ENCODE measurements around the gene SYNGR2. TPM values are rescaled to one million over a fixed set of nuclear protein-coding genes. Genes with fewer than 3 reads are reported as not detected.
"Not testable (repeated sequence)": the region's sequence is repeated elsewhere in the genome, so short reads cannot be mapped to it uniquely, and the experiment has no call there.

The SYNGR2 gene
- total and polyA plus RNA-seq, 2 donors (not counting 3 experiments of a cell fraction or from before 2014, with no cell fraction given) = 65.9 to 281 TPM

GRCh38 chr17:78170692-78171590 is 2.6 kb downstream of the SYNGR2 start:
- Histone ChIP-seq H3K27me3 (ENCODE audit: control insufficient read depth in 2 of 2, insufficient read depth in 2 of 2, low read length in 2 of 2) (no peaks in the 10 kb centered on the region), H2AFZ (ENCODE audit: low read depth, low read length) (no peak overlapping the region), H3K79me2 (ENCODE audit: control insufficient read depth, insufficient read depth, low read length) (no peaks in the 10 kb centered on the region), H3K36me3 (ENCODE audit: control insufficient read depth in 2 of 2, extremely low read depth in 1 of 2, insufficient read depth in 2 of 2, low read length in 2 of 2) (peaks cover 0 to 6% of the 10 kb centered on the region in 2 experiments), H3K9ac (replicated peaks; ENCODE audit: extremely low read depth, insufficient read depth, low read length) (no peak overlapping the region), H3K9me3 (replicated peaks; ENCODE audit: control insufficient read depth, insufficient read depth, low read length) (no peaks in the 10 kb centered on the region), H3K4me1 (ENCODE audit: control insufficient read depth, extremely low read depth, insufficient read depth, low read length) (peaks cover 10% of the 10 kb centered on the region), H3K4me3 (replicated peaks in 1 of 3; ENCODE audit: insufficient read depth in 1 of 3, low read depth in 1 of 3, low read length in 3 of 3) (no peak overlapping the region), H4K20me1 (replicated peaks; ENCODE audit: control insufficient read depth, extremely low read depth, insufficient read depth, low read length) (no peaks in the 10 kb centered on the region), H3K9me1 (replicated peaks; ENCODE audit: control insufficient read depth, extremely low read depth, insufficient read depth, low read length) (no peaks in the 10 kb centered on the region), H3K27ac (ENCODE audit: insufficient read depth, low read depth, low read length) (no peak overlapping the region), H3K4me2 (ENCODE audit: insufficient read depth, low read length) (no peak overlapping the region)
- BruUV-seq (replicated peaks) = no TSS peak
- ChIA-PET POLR2A (no interaction called here), CTCF (interaction anchor here (0.9 to 1.2 kb wide), 3 partner anchors 58 to 86 kb away, joined by 3 to 6 read pairs (median 4); no protein-coding TSS in a partner anchor)
- TF ChIP-seq MYC (IDR thresholded peaks at IDR 0.05; ENCODE audit: low read depth, low read length) (no peak), JUN (IDR thresholded peaks at IDR 0.05; ENCODE audit: borderline replicate concordance, insufficient read depth, insufficient read length, low read depth) (no peak), MAX (IDR thresholded peaks at IDR 0.05; ENCODE audit: insufficient read depth, insufficient read length) (no peak), POLR2A (IDR thresholded peaks at IDR 0.05; ENCODE audit: low read depth, low read length) (no peak), FOS (IDR thresholded peaks at IDR 0.05; ENCODE audit: borderline replicate concordance, insufficient read depth, low read length) (no peak), CTCF (IDR thresholded peaks at IDR 0.05; ENCODE audit: extremely low read depth in 1 of 2, insufficient read depth in 1 of 2, low read depth in 1 of 2, low read length in 2 of 2) (no peak), GATA2 (IDR thresholded peaks at IDR 0.05; ENCODE audit: insufficient read depth, insufficient read length, low read depth, low read length) (no peak), POLR2AphosphoS5 (IDR thresholded peaks at IDR 0.05; ENCODE audit: insufficient read depth, low read depth, low read length) (no peak), EZH2 (IDR thresholded peaks at IDR 0.05; ENCODE audit: borderline replicate concordance, low read depth, low read length, severe bottlenecking) (no peak)
- dilution Hi-C loops (cut with MboI; ENCODE audit: extremely low pct_ligation_motif_present, low sequenced_read_pairs) (no loop called here), intact Hi-C loops (cut with micrococcal nuclease) (no loop called here)
- DNase-seq (ENCODE audit: low read depth, low spot score) (no peak), FAIRE-seq (no peak)

- TSS peak; percentile 13 for BruUV-seq (replicated peaks)
These were observed 3.3 kb downstream of the SYNGR2 start for GRCh38 chr17:78171591-78172248.

More at GRCh38 chr17:78171591-78172248, 3.3 kb downstream of the SYNGR2 start:
- POLR2A ChIA-PET; H3K4me3 ChIP-seq (replicated peaks in 1 of 3; ENCODE audit: insufficient read depth in 1 of 3, low read depth in 1 of 3, low read length in 3 of 3); dilution Hi-C loops (cut with MboI; ENCODE audit: extremely low pct_ligation_motif_present, low sequenced_read_pairs); intact Hi-C loops (cut with micrococcal nuclease); H3K27ac ChIP-seq (ENCODE audit: insufficient read depth, low read depth, low read length); FAIRE-seq; H2AFZ ChIP-seq (ENCODE audit: low read depth, low read length); H3K79me2 ChIP-seq (ENCODE audit: control insufficient read depth, insufficient read depth, low read length); H3K9me3 ChIP-seq (replicated peaks; ENCODE audit: control insufficient read depth, insufficient read depth, low read length); H3K9ac ChIP-seq (replicated peaks; ENCODE audit: extremely low read depth, insufficient read depth, low read length); H3K4me2 ChIP-seq (ENCODE audit: insufficient read depth, low read length); DNase-seq (ENCODE audit: low read depth, low spot score); H3K36me3 ChIP-seq (ENCODE audit: control insufficient read depth in 2 of 2, extremely low read depth in 1 of 2, insufficient read depth in 2 of 2, low read length in 2 of 2); H3K9me1 ChIP-seq (replicated peaks; ENCODE audit: control insufficient read depth, extremely low read depth, insufficient read depth, low read length); H3K27me3 ChIP-seq (ENCODE audit: control insufficient read depth in 2 of 2, insufficient read depth in 2 of 2, low read length in 2 of 2); H4K20me1 ChIP-seq (replicated peaks; ENCODE audit: control insufficient read depth, extremely low read depth, insufficient read depth, low read length): not testable (repeated sequence)
- CTCF ChIA-PET = interaction anchor here (1.2 kb wide), 2 partner anchors 59 to 87 kb away, joined by 4 to 6 read pairs; no protein-coding TSS in a partner anchor
- peaks cover 10% of the 10 kb centered on the region for H3K4me1 ChIP-seq (ENCODE audit: control insufficient read depth, extremely low read depth, insufficient read depth, low read length)

All from endothelial cell of umbilical vein (primary cell).